Peyer's patch (tissue), 4 donors: ENCODE data around the gene C1GALT1.

Experiments
- POLR2A ChIP-seq, 2 donors: fragments of 450-650 bp; IDR thresholded peaks; one replicate each; pipeline ENCODE4 v1.5.1; 2017; ENCODE audit warnings: antibody characterized with exemption in 2 of 2, mild to moderate bottlenecking in 2 of 2, moderate library complexity in 2 of 2
- TF ChIP-seq, protein P1 (sequence below), 6 experiments: fragments of 450-650 bp in 4 of 6; fragments of 200-600 bp in 2 of 6; sonication (generic) in 1 of 6; IDR thresholded peaks; one replicate each; pipeline ENCODE4 v1.5.1; 2017 to 2019; ENCODE audit warnings: antibody characterized with exemption in 6 of 6, mild to moderate bottlenecking in 3 of 6, moderate library complexity in 1 of 6

DNA sequence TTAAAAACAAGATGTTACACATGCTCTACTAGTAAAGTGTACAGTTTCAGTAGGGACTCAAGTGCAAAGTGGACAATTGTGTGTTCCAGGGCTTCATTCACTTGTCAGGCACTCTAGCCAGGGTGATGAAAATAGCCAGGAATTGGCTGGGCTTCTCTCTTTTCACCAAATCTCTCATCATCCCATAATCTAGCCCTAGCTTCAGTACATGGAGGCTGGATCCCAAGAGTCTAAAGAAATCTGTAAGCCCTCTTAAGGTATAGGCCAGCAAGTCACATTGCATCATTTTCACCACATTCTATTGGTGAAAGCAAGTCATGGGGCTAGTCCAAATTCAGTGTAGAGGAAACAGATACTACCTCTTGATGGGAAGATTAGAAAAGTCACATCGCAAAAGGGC is 47.3 kb upstream of the C1GALT1 start:
- TF ChIP-seq, protein P1, sequence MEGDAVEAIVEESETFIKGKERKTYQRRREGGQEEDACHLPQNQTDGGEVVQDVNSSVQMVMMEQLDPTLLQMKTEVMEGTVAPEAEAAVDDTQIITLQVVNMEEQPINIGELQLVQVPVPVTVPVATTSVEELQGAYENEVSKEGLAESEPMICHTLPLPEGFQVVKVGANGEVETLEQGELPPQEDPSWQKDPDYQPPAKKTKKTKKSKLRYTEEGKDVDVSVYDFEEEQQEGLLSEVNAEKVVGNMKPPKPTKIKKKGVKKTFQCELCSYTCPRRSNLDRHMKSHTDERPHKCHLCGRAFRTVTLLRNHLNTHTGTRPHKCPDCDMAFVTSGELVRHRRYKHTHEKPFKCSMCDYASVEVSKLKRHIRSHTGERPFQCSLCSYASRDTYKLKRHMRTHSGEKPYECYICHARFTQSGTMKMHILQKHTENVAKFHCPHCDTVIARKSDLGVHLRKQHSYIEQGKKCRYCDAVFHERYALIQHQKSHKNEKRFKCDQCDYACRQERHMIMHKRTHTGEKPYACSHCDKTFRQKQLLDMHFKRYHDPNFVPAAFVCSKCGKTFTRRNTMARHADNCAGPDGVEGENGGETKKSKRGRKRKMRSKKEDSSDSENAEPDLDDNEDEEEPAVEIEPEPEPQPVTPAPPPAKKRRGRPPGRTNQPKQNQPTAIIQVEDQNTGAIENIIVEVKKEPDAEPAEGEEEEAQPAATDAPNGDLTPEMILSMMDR (IDR thresholded peaks at IDR 0.05) = no peak
- no peak for TF ChIP-seq POLR2A (IDR thresholded peaks at IDR 0.05)
